RWPE2 (cell line): ENCODE measurements around the gene POMT1.
"Not testable (repeated sequence)": the region's sequence is repeated elsewhere in the genome, so short reads cannot be mapped to it uniquely, and the experiment has no call there.

Source experiments
- ATAC-seq: fragments of 200-7000 bp; cut with Tn5 transposase; 3 replicates; pipeline ENCODE4 v1.9.1; 2021; ENCODE audit warnings: low read depth
- DNase-seq: peaks from one replicate; pipeline ENCODE4 v3.0.0-alpha.2; 2020; ENCODE audit warnings: low spot score
- H3K27ac ChIP-seq: fragments of 450-650 bp; 2 replicates; pipeline ENCODE4 v1.5.1; 2017; ENCODE audit warnings: mild to moderate bottlenecking; ENCODE audit not compliant: poor library complexity, severe bottlenecking
- H3K27me3 ChIP-seq: fragments of 250-450 bp; sonication (Bioruptor Pico); 2 replicates; pipeline ENCODE4 v1.5.1; 2021; ENCODE audit warnings: mild to moderate bottlenecking, moderate library complexity; ENCODE audit not compliant: insufficient read depth, poor library complexity, severe bottlenecking
- H3K36me3 ChIP-seq: fragments of 250-450 bp; sonication (Bioruptor Pico); 2 replicates; pipeline ENCODE4 v1.5.1; 2020; ENCODE audit warnings: low read depth, mild to moderate bottlenecking, moderate library complexity
- H3K4me1 ChIP-seq: fragments of 250-450 bp; sonication (Bioruptor Pico); 2 replicates; pipeline ENCODE4 v1.5.1; 2021; ENCODE audit warnings: mild to moderate bottlenecking, moderate library complexity; ENCODE audit not compliant: insufficient read depth, poor library complexity, severe bottlenecking
- H3K4me3 ChIP-seq: fragments of 250-450 bp; sonication (Bioruptor Pico); 2 replicates; pipeline ENCODE4 v1.5.1; 2021; ENCODE audit warnings: mild to moderate bottlenecking, moderate library complexity; ENCODE audit not compliant: severe bottlenecking
- H3K9me3 ChIP-seq: fragments of 250-450 bp; sonication (Bioruptor Pico); 2 replicates; pipeline ENCODE4 v1.5.1; 2021; ENCODE audit warnings: mild to moderate bottlenecking, moderate library complexity; ENCODE audit not compliant: severe bottlenecking
- TF ChIP-seq, protein P1 (sequence below): fragments of 450-650 bp; IDR thresholded peaks from one replicate; pipeline ENCODE4 v1.5.1; 2017; ENCODE audit warnings: mild to moderate bottlenecking, moderate library complexity; ENCODE audit not compliant: poor library complexity, severe bottlenecking

POMT1 gene

DNA sequence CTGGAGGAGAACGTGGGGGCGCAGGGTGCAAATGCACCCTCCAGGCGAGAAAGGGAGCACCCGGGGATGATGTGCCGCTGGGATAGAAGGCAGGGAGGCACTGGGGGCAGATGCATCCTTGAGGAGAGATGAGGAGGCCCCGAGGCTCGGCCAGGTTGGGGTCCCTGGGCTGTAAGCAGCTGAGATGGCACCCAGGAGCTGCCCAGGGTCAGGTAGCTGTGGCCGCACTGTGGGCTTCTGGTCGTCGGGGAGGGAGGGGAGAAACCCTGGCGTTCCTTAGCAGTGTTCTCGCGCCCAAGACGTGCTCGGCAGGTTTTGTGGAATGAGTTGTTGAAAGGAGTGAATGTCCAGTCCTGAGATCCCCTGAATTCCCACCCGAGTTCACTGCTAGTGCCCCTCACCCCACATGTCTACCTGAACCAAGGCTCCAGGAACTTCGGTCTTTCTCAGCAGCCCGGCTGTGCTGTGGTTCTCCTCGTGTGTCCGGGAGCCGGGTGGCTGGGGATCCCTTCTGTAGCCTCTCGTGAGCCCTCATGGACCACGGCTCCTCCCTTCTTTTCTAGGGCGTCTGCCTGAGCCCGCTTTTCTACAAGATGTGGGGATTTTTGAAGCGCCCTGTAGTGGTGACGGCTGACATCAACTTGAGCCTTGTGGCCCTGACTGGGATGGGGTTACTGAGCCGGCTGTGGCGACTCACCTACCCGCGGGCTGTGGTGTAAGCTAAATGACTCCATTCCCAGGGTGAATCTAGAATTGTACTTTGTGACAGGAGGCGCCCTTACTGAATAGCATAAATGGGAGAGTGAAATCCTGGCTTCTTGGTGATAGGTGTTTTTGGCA lies 1.1 kb downstream of the POMT1 start:
- peak overlapping the region; percentile 4 for H3K27ac ChIP-seq

DNA sequence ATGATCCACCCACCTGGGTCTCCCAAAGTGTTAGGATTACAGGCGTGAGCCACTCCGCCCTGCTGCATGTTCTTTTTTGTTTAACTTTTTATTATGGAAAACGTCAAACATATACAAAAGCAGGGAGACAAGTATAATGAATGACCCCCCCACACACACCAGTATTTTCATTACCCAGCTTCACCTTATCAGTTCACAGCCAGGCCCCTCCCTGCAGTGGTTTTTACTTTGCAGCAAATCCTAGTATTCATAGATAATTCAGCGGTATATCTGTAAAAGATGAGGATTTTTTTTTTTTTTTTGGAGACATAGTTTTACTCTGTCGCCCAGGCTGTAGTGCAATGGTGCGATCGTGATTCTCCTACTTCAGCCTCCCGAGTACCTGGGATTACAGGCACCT lies 2.3 kb downstream of the POMT1 start:
- no peaks in the 10 kb centered on the region for H3K27me3 ChIP-seq
- no peak for DNase-seq
- H3K27ac ChIP-seq = no peak overlapping the region
- TF ChIP-seq, protein P1, sequence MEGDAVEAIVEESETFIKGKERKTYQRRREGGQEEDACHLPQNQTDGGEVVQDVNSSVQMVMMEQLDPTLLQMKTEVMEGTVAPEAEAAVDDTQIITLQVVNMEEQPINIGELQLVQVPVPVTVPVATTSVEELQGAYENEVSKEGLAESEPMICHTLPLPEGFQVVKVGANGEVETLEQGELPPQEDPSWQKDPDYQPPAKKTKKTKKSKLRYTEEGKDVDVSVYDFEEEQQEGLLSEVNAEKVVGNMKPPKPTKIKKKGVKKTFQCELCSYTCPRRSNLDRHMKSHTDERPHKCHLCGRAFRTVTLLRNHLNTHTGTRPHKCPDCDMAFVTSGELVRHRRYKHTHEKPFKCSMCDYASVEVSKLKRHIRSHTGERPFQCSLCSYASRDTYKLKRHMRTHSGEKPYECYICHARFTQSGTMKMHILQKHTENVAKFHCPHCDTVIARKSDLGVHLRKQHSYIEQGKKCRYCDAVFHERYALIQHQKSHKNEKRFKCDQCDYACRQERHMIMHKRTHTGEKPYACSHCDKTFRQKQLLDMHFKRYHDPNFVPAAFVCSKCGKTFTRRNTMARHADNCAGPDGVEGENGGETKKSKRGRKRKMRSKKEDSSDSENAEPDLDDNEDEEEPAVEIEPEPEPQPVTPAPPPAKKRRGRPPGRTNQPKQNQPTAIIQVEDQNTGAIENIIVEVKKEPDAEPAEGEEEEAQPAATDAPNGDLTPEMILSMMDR = no peak
- H3K4me1 ChIP-seq = no peaks in the 10 kb centered on the region
- H3K36me3 ChIP-seq = peaks cover 5% of the 10 kb centered on the region; the same call in 1 of the 2 replicates
- no peak overlapping the region for H3K4me3 ChIP-seq
- ATAC-seq = no peak
- no peaks in the 10 kb centered on the region for H3K9me3 ChIP-seq

More for the DNA sequence above, 1.1 kb downstream of the POMT1 start:
- no peaks in the 10 kb centered on the region for H3K9me3 ChIP-seq
- no peaks in the 10 kb centered on the region for H3K4me1 ChIP-seq
- H3K36me3 ChIP-seq = peaks cover 16% of the 10 kb centered on the region; the same call in 1 of the 2 replicates
- peak overlapping the region; percentile 81 for H3K4me3 ChIP-seq
- no peak for DNase-seq
- peak; percentile 24 for ATAC-seq
- H3K27me3 ChIP-seq = no peaks in the 10 kb centered on the region
- TF ChIP-seq, protein P1 = peak; percentile 12

DNA sequence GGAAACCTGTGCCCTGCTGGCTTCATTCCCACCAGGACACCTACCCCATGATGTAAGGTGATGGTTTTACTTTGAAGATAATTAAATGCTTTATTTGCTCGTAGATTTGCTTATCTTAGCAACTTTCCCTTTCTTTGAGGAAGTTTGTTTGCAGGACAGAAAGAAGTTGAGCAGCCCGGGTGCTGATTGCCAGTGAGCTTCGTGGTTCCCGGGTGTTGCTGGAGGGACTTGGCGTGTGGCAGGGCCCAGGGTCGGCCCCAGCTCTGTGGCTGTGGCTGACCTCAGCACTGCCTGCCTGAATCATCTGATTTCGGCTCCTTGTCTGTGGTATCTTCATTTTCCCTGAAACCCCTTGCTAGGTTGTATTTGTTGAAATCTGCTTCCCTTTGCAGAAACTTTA lies 8.7 kb downstream of the POMT1 start:
- no peak for ATAC-seq
- no peak overlapping the region for H3K27ac ChIP-seq
- peaks cover 37% of the 10 kb centered on the region for H3K36me3 ChIP-seq
- H3K27me3 ChIP-seq = no peaks in the 10 kb centered on the region
- no peaks in the 10 kb centered on the region for H3K4me1 ChIP-seq
- H3K9me3 ChIP-seq = no peaks in the 10 kb centered on the region
- no peak for DNase-seq
- H3K4me3 ChIP-seq = no peak overlapping the region
- TF ChIP-seq, protein P1 = no peak

DNA sequence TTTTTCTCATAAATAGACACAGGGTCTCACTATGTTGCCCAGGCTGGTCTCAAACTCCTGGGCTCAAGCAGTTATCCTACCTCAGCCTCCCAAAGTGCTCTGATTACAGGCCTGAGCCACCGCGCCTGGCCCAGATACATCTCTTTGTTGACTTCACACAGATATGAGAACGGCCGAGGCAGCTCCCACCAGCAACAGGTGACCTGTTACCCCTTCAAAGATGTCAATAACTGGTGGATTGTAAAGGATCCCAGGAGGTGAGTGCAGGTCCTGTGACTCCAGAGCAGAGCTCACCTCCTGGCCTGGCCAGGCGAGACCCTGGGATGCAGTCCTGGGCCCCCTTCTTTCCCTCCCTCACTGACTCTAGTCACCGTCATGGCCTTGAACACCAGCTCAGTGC lies 9.2 kb downstream of the POMT1 start:
- Histone ChIP-seq H3K36me3 (peaks cover 41% of the 10 kb centered on the region), H3K4me3 (no peak overlapping the region), H3K9me3 (no peaks in the 10 kb centered on the region), H3K4me1 (no peaks in the 10 kb centered on the region), H3K27me3 (no peaks in the 10 kb centered on the region), H3K27ac (no peak overlapping the region)
- TF ChIP-seq, protein P1 = no peak
- DNase-seq = no peak
- no peak for ATAC-seq

DNA sequence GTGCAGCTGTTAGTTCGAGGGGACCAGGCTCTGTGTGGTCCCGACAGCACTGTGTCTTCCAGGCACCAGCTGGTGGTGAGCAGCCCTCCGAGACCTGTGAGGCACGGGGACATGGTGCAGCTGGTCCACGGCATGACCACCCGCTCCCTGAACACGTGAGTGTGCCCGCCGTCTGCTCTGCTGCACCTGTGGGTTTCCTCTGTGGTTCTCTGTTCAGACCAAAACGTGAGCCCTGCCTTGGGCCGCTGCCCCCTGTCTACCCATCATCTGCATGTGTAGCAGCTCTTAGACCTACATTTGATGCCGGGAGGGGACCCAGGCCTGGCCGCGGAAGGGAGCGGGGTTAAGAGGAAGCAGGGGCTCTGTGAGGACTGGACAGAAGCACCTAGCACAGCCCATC lies 10.5 kb downstream of the POMT1 start:
- TF ChIP-seq, protein P1 = no peak
- no peak overlapping the region for H3K27ac ChIP-seq
- peaks cover 52% of the 10 kb centered on the region for H3K36me3 ChIP-seq

DNA sequence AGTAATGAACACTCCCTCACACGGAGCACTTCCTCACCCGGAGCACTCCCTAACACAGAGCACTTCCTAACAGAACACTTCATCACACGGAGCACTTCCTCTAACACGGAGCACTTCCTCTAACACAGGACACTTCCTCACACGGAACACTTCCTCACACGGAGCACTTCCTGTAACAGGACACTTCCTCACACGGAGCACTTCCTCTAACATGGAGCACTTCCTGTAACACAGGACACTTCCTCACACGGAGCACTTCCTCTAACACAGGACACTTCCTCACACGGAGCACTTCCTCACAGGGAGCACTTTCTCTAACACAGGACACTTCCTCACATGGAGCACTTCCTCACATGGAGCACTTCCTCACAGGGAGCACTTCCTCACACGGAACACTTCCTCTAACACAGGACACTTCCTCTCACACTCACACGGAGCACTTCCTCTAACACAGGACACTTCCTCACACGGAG lies 12.9 kb downstream of the POMT1 start:
- not testable (repeated sequence) for DNase-seq, H3K27ac ChIP-seq, H3K9me3 ChIP-seq, ATAC-seq, H3K4me1 ChIP-seq, H3K4me3 ChIP-seq, H3K27me3 ChIP-seq
- peaks cover 64% of the 10 kb centered on the region for H3K36me3 ChIP-seq

More for the DNA sequence above, 10.5 kb downstream of the POMT1 start:
- Histone ChIP-seq H3K4me3 (no peak overlapping the region), H3K27me3 (no peaks in the 10 kb centered on the region), H3K9me3 (no peaks in the 10 kb centered on the region), H3K4me1 (no peaks in the 10 kb centered on the region)
- ATAC-seq (no peak), DNase-seq (no peak)
